T-helper 2 cell (primary cell): ENCODE data around the gene C11orf21.
"Not testable (repeated sequence)": the region's sequence is repeated elsewhere in the genome, so short reads cannot be mapped to it uniquely, and the experiment has no call there.

Experiments used
- DNase-seq, 5 experiments: peaks; one replicate each; pipeline versions ENCODE4 v3.0.0 to v3.0.0-alpha.2; 2012 to 2022
- total RNA-seq, 2 donors: gene quantifications; one replicate each; lab custom pipeline; 2026; lab: John Stamatoyannopoulos, UW

The C11orf21 gene
- 21.8 to 44.6 reads per million in 2 donors for total RNA-seq

DNA sequence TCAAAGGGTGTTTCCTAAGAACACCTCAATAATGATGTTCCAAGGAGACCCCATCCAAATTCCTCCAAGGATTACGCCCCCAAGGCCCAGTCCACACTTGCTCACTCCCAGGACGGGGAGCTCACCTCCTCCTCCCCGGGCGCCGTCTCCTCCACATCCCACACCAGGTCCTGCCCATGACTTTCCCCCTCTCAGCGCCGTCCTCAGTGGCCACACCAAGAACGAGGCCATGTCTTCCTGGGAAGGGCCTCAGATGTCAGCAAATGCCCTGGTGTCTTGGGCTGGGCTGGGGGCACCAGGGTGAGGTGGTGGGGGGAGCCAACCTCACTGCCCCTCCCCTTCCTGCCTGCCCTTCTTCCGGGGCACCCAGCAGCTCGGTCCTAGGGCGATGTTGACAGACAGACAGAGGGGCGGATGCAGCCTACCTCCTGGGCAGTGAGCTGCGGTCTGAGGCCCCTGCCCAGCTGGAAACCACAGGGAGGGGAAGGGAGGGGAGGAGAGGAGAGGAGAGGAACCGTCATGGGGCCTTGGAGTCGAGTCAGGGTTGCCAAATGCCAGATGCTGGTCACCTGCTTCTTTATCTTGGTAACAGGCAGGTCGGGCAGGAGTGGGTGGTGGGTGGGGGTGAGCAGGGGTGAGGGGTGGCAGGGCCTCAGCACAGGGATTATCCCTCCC lies at the start of gene C11orf21, which contains the start of gene TSPAN32:
Gene C11orf21, minus strand, starts transcription at position 288 of the 675 bp plus-strand sequence. Its CDS starts 110 bp downstream, at position 178.
Gene TSPAN32, plus strand, starts transcription at position 383 of the 675 bp plus-strand sequence. Its CDS starts 137 bp downstream, at position 520.
- DNase-seq: peak in 3 of 5 experiments; percentile 47 to 84 (median 72)

DNA sequence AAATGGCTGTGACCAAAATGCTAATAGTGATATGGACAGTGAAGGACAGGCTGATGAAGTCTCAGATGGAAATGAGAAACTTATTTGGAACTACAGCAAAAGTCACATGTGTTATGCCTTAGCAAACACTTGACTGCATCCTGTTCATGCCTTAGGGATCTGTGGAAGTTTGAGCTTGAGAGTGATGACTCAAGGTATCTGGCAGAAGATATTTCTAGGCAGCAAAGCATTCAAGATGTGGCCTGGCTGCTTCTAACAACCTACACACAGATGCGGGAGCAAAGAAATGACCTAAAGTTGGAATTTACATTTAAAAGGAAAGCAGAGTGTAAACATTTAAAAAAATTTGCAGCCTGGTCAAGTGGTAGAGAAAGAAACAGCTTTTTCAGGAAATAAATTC lies 47.3 kb upstream of the C11orf21 start:
- DNase-seq: no peak

DNA sequence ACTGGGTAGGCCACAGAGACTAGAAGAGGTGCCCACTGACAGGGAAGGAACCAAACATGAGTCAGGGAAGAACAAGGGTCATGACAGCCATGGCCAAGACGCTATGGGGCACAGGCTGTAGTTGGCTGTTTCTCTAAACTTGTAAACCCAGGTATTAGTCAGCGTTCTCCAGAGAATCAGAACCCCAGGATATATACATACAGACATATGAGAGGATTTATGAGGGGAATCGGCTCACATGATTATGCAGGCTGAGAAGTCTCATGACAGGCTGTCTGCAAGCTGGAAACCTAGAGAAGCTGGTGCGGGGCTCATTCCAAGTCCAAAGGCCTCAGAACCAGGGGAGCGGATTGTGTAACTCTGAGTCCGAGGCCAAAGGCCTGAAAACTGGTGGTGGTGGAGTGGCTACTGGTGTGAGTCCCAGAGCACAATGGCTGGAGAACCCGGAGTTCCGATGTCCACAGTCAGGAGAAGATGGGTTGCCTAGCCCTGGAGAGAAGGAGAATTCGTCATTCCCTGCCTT lies 45.7 kb upstream of the C11orf21 start:
- DNase-seq: no peak

DNA sequence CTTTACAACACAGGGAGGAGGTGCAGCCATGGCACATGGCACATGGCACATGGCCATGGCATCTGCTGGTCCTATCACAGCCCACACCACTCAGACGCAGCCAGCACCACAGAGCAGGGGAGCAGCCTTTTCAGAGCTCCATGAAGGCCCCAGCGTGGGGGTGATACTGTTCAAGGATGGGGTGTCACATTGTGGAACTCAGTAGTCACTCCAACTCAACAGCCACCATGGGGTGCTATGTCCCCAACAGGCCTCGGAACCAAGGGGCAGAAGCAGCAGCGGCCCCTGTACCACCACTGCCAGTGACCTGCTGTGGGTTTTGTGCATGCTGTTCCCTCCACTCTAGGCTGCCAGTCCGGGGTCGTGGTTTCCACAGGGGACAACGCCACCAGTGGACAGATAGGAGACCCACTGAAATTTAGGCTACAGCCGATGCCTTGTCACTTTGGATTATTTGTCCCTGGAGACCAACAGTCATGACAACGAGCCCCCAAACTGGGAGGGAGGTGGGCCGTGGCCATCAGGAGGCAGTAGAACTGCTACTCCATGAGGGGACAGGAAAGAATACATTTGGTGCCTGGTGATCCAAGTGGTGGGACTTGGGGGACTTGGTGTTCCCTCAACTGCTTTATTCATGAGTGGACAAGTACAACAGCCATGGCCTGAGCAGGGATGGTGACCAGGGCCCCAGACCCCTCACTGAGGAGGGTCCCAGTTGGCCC lies 45.0 kb upstream of the C11orf21 start:
- no peak for DNase-seq

DNA sequence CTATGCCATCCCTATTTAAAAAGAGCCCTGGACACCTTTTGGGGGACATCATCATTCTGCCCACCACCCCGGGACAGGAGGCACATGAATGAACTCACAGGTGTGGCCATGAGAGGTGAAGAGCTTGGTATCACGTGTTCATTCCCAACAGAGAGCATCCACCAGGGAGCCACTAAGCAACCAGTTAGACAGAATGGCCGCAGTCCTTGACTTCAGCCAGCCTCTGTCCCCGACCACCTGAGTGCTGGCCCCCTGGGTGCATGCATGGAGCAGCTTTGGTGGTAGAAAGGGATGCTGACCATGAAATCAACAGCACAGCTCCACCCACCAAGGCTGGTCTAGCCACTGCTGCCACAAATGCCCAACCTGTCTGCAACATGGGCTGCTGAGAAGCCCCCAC lies 44.3 kb upstream of the C11orf21 start:
- DNase-seq: no peak

DNA sequence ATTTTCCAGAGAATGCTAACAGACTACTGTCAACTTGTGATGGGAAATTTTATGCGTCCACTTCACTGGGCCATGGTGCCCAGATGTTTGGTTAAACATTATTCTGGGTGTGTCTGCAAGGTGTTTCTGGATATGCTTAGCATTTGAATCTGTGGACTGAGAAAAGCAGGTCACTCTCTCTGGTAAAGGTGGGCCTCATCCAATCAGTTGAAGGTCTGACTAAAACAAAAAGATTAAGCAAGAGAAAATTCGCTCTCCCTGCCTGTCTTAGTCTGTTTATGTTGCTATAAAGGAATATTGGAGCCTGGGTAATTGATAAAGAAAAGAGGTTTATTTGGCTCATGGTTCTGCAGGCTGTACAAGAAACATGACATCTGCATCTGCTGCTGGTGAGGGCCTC lies 43.3 kb upstream of the C11orf21 start:
- no peak for DNase-seq

DNA sequence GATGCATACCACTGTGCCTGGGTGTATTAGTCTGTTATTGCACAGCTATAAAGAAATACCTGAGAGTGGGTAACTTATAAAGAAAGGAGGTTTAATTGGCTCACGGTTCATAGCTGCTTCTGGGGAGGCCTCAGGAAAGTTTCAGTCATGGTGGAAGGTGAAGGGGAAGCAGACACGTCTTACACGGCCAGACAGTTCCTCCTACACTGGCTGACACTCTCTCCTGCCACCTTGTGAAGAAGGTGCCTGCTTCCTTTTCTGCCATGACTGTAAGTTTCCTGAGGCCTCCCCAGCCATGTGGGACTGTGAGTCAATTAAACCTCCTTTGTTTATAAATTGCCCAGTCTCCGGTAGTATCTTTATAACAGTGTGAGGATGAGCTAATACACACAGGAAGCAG lies 41.8 kb upstream of the C11orf21 start:
- no peak for DNase-seq

DNA sequence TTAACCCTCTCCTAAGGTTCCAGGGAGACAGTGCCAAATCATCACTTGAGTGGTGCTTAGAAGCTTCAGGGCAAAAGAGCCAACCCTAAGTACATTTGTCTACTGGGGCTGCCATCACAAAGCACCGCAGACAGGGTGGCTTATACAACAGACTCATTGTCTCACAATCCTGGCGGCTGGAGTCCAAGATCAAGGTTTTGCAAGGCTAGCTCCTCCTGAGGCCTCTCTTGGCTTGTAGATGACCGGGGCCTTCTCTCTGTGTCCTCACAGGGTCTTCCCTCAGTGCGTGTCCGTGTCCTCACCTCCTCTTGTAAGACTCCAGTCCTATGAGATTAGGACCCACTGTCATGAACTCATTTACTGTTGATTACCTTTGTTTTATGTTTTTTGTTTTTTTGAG lies 41.3 kb upstream of the C11orf21 start:
- DNase-seq: no peak

DNA sequence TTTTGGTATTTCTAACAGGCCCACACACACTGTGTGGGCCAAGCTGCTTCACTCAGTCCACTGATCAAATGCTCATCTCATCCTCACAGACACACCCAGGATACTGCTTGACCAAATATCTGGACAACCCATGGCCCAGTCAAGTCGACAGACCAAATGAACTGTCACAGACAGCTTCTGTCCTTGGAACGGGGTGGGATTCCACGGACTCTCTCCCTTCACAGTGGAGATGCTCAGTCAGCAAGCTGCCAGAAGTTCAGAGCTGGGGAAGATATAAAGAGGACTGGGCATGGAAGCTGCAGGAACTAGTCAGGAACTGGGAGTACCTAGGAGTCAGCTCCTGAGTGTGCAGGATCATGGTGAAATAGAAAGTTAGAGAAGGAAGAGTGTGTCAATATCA lies 40.8 kb upstream of the C11orf21 start:
- no peak for DNase-seq

DNA sequence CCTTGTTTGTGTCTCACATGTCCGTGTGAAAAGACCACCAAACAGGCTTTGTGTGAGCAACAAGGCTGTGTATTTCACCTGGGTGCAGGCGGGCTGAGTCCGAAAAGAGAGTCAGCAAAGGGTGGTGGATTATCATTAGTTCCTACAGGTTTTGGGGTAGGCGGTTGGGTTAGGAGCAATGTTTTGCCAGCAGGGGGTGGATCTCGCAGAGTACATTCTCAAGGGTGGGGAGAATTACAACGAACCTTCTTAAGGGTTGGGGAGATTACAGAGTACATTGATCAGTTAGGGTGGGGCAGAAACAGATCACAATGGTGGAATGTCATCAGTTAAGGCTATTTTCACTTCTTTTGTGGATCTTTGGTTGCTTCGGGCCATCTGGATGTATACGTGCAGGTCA lies 37.0 kb upstream of the C11orf21 start:
- not testable (repeated sequence) for DNase-seq

DNA sequence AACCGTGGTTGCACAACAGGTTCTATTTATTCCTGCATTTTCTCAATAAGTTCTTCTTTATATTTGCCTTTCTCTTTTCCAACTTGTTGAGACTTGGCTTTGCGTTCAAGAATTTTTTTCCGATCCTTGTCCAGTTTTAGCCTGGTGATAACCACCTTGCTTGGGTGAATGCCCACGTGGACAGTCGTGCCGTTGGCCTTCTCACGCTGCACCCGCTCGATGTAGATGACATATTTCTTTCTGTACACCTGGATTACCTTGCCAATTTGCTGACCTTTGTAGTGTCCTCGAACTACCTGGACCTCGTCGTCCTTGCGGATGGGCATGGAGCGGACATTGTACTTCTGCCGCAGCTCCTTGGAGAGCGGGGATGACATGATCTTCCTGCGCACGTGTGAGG lies 33.6 kb upstream of the C11orf21 start:
- not testable (repeated sequence) for DNase-seq

DNA sequence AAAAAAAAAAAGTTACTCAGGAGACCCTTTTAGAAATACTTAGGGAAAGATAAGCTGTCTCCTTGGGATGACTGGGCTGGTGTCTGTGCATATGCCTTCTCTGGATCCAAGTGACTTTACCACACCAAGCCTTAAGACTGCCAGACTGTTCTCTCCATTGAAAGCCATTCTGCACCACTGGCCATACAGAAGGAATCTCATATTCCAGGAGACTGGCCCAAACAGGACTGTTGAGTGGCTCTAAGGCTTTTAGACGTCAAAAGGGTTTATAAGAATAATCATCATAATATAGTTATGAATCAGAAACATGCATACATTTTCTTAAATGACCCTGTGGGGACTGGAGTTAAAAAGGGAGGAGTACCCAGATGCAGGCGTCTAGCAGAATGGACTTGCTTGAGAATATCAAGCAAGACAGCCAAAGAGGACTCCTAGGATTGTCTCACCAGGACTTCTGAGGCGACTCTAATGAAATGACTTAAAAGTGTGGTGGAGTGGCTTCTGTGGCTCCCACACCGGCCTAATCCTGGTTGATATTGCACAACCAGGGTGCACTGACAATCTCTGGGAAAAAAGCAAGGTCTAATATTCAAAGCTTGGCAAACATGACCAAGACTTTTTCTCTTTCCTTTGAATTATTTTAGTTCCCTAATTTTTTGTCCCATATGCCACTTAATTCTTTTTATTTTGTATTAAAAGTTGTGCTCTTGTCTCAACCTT lies 31.9 kb upstream of the C11orf21 start:
- not testable (repeated sequence) for DNase-seq

DNA sequence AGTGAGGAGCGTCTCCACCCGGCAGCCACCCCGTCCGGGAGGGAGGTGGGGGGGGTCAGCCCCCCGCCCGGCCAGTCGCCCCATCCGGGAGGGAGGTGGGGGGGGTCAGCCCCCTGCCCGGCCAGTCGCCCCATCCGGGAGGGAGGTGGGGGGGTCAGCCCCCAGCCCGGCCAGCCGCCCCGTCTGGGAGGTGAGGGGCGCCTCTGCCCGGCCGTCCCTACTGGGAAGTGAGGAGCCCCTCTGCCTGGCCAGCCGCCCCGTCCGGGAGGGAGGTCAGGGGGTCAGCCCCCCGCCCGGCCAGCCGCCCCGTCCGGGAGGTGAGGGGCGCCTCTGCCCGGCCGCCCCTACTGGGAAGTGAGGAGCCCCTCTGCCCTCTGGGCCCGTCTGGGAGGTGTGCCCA lies 30.9 kb upstream of the C11orf21 start:
- not testable (repeated sequence) for DNase-seq

DNA sequence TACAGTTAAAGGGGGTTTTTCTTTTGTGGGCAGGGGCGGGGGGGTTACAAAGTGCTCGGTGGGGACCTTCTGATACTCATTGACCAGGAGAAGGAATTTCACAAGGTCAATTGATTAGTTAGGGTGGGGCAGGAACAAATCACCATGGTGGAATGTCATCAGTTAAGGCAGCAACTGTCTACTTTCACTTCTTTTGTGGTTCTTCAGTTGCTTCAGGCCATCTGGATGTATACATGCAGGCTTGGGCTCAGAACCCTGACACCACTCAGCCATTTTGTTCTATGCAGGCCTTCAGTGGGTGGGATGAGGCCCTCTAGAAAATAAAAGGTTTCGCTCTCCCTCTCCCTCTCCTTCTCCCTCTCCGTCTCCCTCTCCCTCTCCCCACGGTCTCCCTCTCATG lies 29.7 kb upstream of the C11orf21 start:
- DNase-seq: no peak

DNA sequence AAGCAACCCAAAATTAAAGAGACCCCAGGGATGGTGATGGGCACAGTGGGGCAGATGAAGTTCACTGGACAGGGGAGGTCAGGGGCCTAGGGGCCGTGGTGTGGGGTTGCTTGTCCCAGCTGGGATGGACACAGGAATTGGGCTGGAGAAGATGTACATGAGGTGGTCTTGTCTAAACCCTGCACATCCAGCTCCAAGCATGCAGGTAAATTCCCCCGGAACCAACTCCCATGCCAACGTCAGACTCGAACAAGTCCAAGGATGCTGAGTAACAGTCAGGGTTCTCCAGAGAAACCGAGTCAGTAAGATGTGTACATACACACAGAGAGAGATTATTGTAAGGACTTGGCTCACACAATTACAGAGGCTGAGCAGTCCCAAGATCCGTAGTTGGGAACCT lies 29.0 kb upstream of the C11orf21 start:
- DNase-seq: no peak

DNA sequence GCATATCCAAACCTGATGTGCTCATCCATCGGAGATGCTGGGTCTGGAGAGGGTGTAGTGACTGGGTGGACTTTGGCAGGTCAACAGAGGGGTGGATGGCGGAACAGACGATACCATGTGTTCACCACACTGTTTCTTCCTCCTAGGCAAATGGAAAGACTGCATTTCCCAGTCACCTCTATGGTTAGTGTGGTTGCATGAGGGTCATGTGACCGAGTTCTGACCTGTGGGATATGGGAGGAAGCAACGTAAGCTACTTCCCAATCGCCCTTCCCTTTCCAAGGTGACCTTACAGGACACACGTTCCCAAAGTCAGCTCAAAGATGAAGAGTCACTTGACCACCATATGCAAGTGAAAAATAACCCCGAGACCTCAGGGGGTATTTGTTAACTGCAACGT lies 27.8 kb upstream of the C11orf21 start:
- no peak for DNase-seq

DNA sequence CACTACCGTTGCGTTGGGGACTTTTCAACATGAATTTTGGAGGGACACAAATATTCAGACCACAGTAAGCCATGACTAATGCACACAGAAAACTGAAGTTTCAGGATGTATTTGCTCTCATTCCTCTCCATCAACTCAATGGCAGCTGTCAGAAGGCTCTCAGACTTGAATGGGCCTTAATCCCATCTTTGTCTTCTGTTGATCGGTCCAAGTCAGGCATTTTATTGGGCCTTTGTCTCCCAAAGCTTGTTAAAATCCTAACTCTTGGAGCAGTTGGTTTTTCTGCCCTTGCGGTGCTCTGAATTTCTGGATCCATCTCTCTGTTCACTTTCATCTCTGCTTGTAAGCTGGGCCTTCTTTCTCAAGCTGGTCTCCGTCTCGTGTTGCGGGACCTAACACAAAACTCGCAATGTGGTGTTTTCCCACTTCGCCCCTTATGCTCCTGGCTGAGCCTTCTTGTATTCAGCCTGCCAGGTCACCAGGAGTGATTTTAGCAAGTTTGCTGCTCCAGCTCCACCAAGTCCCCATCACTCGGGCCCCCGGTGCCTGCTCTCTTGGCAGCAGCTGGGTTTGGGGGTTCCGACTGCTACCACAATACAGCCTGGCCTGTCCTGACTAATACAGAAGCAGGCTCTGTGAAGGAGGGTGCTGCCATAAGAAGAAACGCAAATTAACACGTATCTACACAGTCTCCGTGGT lies 27.1 kb upstream of the C11orf21 start:
- no peak for DNase-seq

DNA sequence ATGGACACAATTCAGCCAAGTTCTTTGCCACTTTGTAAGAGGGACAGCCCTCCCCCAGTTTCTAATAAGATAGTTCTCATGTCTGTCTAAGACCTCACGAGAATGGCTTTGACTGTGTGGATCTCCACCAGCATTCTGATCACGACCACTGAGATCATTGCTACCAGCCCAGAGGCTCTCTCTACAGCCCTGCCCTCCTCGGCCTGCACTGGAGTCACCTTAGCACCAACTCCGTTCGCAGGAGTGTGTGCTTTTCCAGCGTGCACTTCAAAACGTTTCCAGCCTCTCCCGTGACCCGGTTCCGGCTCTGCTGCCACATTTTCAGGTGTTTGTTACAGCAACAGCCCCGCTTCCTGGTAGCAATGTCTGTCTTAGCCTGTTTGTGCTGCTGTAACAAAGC lies 26.3 kb upstream of the C11orf21 start:
- no peak for DNase-seq

DNA sequence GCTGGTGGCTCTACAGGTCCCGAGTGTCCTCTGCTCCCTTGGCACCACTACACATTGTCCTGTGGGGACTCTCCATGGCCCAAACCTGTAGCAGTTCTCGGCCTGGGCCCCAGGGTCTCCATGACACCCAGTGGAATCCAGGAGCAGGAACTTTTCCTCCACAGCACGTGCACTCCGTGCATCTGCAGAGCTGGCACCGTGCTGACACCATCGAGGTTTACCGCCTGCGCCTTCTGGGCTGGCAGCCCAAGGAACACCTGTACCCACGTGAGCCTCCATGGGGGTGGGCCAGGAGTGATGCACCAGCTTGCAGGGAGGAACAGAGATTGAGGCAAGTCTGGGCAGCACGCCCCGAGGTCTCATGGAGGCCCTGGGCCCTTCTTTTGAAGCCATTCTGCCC lies 25.3 kb upstream of the C11orf21 start:
- DNase-seq: no peak

DNA sequence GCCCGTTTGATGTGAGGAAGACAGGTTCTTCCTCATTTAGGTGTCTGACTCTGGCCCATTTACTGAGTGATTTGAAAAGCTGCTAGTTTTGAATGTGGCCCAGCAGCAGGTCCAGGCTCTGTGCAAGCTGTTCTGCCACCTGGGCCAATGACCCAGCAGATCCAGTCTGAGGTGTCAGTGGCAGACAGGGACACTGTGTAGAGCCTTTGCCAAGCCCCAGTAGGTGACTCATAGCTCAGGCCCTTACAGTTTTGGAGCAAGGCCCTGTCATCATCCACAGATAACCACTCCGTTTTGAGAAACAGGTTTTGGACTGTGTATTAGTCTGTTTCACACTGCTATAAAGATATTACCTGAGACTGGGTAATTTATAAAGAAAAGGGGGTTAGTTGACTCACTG lies 24.0 kb upstream of the C11orf21 start:
- DNase-seq: no peak

DNA sequence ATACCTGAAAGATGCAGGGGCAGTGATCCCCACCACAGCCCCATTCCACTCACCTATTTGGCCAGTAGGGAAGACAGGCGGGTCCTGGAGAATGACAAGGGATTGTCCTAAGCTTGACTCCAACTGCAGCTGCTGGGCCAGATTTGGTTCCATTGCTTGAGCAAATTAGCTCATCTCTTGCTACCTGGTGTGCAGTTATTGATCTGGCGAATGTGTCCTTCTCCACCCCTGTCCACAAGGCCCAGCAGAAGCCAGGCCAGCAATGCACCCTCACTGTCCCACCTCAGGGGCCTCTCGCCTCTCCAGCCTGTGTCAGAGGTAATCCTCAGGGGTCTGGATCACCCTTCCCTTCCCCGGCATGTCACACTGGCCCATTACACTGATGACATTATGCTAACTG lies 23.4 kb upstream of the C11orf21 start:
- no peak for DNase-seq

DNA sequence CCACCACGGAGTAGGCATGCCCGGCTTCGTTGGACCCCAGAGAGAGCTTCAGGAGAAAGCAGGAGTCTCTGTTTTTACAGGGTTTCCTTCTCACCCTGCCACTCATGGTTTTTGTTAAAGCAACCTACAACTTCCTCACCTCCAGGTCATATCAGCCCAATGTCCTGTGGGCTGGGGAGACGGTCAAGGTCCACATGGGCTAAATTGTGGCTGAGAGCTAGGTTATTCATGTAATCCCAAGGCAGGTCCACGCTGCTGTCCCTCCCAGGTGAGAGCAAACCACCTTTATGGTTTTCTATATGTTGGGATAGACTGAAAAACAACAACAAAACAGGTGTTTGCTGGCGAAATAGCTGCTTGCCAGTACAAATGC lies 19.6 kb upstream of the C11orf21 start:
- no peak for DNase-seq
